H1 (cell line): Measurements from ENCODE around the gene PM20D1. TPM values are rescaled to one million over a fixed set of nuclear protein-coding genes. Genes with fewer than 3 reads are reported as not detected.

Source experiments
- CTCF ChIA-PET: fragments of 300-600 bp; sonication (Branson Sonifier 250); formaldehyde crosslinking; loops from one replicate; lab custom pipeline; 2021; ENCODE audit not compliant: partially characterized antibody; lab: Charles Lee
- POLR2A ChIA-PET: fragments of 300-600 bp; sonication (Branson Sonifier 250); formaldehyde crosslinking; loops from one replicate; lab custom pipeline; 2021; ENCODE audit warnings: inconsistent platforms; ENCODE audit not compliant: partially characterized antibody; lab: Charles Lee
- DNase-seq, 2 experiments: peaks; one replicate each; pipeline versions ENCODE4 v3.0.0 to v3.0.0-alpha.2; 2010 to 2022; ENCODE audit warnings: low spot score in 2 of 2, low read depth in 1 of 2, mixed read lengths in 1 of 2
- FAIRE-seq: peaks from 2 replicates; lab custom pipeline; 2011; peaks lifted over from hg19 to GRCh38; lab: Jason Lieb, UNC
- H2AFZ ChIP-seq: 2 replicates; pipeline ENCODE4 v1.8.1; 2012; ENCODE audit warnings: low read length, inconsistent platforms
- H2AK5ac ChIP-seq: 2 replicates; pipeline ENCODE4 v1.6.1; 2013; ENCODE audit warnings: low read depth, low read length
- H2BK120ac ChIP-seq: replicated peaks from 2 replicates; pipeline ENCODE3; 2013; ENCODE audit warnings: low read depth, low read length, inconsistent platforms
- H2BK12ac ChIP-seq: 2 replicates; pipeline ENCODE4 v1.6.1; 2013; ENCODE audit warnings: low read depth, low read length
- H2BK15ac ChIP-seq: 2 replicates; pipeline ENCODE4 v1.6.1; 2013; ENCODE audit warnings: low read length
- H2BK20ac ChIP-seq: 2 replicates; pipeline ENCODE4 v1.6.1; 2013; ENCODE audit warnings: low read length
- H2BK5ac ChIP-seq: 2 replicates; pipeline ENCODE4 v1.6.1; 2013; ENCODE audit warnings: low read depth, low read length
- H3K14ac ChIP-seq: 2 replicates; pipeline ENCODE4 v1.6.1; 2013; ENCODE audit warnings: inconsistent platforms; ENCODE audit not compliant: insufficient read length
- H3K18ac ChIP-seq: 2 replicates; pipeline ENCODE4 v1.6.1; 2013; ENCODE audit warnings: low read length; ENCODE audit errors: extremely low read depth
- H3K23ac ChIP-seq: 2 replicates; pipeline ENCODE4 v1.6.1; 2013; ENCODE audit warnings: inconsistent platforms; ENCODE audit not compliant: insufficient read length
- H3K23me2 ChIP-seq: 2 replicates; pipeline ENCODE4 v1.6.1; 2013; ENCODE audit warnings: low read depth, low read length
- H3K27ac ChIP-seq: 2 replicates; pipeline ENCODE4 v1.6.1; 2011; ENCODE audit warnings: low read depth, low read length, inconsistent platforms
- H3K27me3 ChIP-seq, 4 experiments: replicated peaks in 1 of 4; 1 replicate in 1 of 4; 2 replicates in 3 of 4; pipeline versions ENCODE4 v1.6.1 to v1.8.1; 2011 to 2013; ENCODE audit warnings: low read length in 3 of 4, mild to moderate bottlenecking in 3 of 4, inconsistent platforms in 2 of 4, mixed read lengths in 2 of 4, moderate library complexity in 1 of 4; ENCODE audit not compliant: control insufficient read depth in 3 of 4, insufficient read depth in 3 of 4; ENCODE audit errors: extremely low read depth in 1 of 4
- H3K36me3 ChIP-seq, 4 experiments: 2 replicates each; pipeline versions ENCODE4 v1.6.1 to v1.8.1; 2011 to 2013; ENCODE audit warnings: mild to moderate bottlenecking in 4 of 4, low read length in 3 of 4, moderate library complexity in 2 of 4, control low read depth in 1 of 4, inconsistent platforms in 1 of 4; ENCODE audit not compliant: insufficient read depth in 4 of 4, control insufficient read depth in 2 of 4
- H3K4ac ChIP-seq: replicated peaks from 2 replicates; pipeline ENCODE3; 2013; ENCODE audit warnings: low read length, low read depth, mixed read lengths, inconsistent platforms; ENCODE audit not compliant: insufficient read length
- H3K4me1 ChIP-seq, 4 experiments: replicated peaks in 1 of 4; 1 replicate in 1 of 4; 2 replicates in 3 of 4; pipeline versions ENCODE4 v1.6.1 to v1.8.1; 2011 to 2013; ENCODE audit warnings: low read length in 3 of 4, inconsistent platforms in 2 of 4, mixed read lengths in 1 of 4; ENCODE audit not compliant: insufficient read depth in 4 of 4, control insufficient read depth in 3 of 4
- H3K4me2 ChIP-seq, 2 experiments: 2 replicates each; pipeline versions ENCODE4 v1.6.1 to v1.8.1; 2011 to 2013; ENCODE audit warnings: low read depth in 2 of 2, low read length in 2 of 2, control low read depth in 1 of 2, inconsistent platforms in 1 of 2, mild to moderate bottlenecking in 1 of 2; ENCODE audit not compliant: insufficient read depth in 1 of 2
- H3K4me3 ChIP-seq, 4 experiments: fragments of 200-600, 300-600 bp in 1 of 4; sonication (generic), shearing (Covaris generic), sonication (Bioruptor Twin) in 1 of 4; 2 replicates each; pipeline versions ENCODE4 v1.5.1 to v1.8.1; 2011 to 2016; ENCODE audit warnings: low read length in 4 of 4, low read depth in 3 of 4, control low read depth in 2 of 4, inconsistent platforms in 2 of 4, mild to moderate bottlenecking in 2 of 4, mixed read lengths in 1 of 4, moderate library complexity in 1 of 4; ENCODE audit not compliant: insufficient read depth in 2 of 4; ENCODE audit errors: extremely low read depth in 1 of 4
- H3K56ac ChIP-seq: replicated peaks from 2 replicates; pipeline ENCODE3; 2013; ENCODE audit warnings: low read depth, mild to moderate bottlenecking, mixed read lengths, low read length, inconsistent platforms; ENCODE audit not compliant: insufficient read length
- H3K79me1 ChIP-seq: 2 replicates; pipeline ENCODE4 v1.6.1; 2013; ENCODE audit warnings: low read depth, low read length, control low read depth
- H3K79me2 ChIP-seq, 2 experiments: 2 replicates each; pipeline versions ENCODE4 v1.6.1 to v1.8.1; 2012 to 2013; ENCODE audit warnings: low read length in 2 of 2, mild to moderate bottlenecking in 2 of 2, inconsistent platforms in 1 of 2; ENCODE audit not compliant: insufficient read depth in 2 of 2, control insufficient read depth in 1 of 2
- H3K9ac ChIP-seq, 4 experiments: replicated peaks in 1 of 4; 1 replicate in 1 of 4; 2 replicates in 3 of 4; pipeline versions ENCODE4 v1.6.1 to v1.8.1; 2011 to 2013; ENCODE audit warnings: low read depth in 3 of 4, low read length in 3 of 4, control low read depth in 2 of 4, mild to moderate bottlenecking in 2 of 4, moderate library complexity in 2 of 4, inconsistent platforms in 1 of 4; ENCODE audit errors: extremely low read depth in 1 of 4
- H3K9me3 ChIP-seq, 2 experiments: 2 replicates each; pipeline versions ENCODE4 v1.6.1 to v1.8.1; 2012 to 2013; ENCODE audit warnings: mild to moderate bottlenecking in 2 of 2, moderate library complexity in 2 of 2, control low read depth in 1 of 2, inconsistent platforms in 1 of 2, low read depth in 1 of 2, low read length in 1 of 2, mixed read lengths in 1 of 2; ENCODE audit not compliant: insufficient read depth in 2 of 2
- H4K20me1 ChIP-seq, 2 experiments: replicated peaks in 1 of 2; 2 replicates each; pipeline versions ENCODE3 to v1.8.1; 2011 to 2013; ENCODE audit warnings: inconsistent platforms in 2 of 2, low read length in 2 of 2, mild to moderate bottlenecking in 1 of 2; ENCODE audit not compliant: insufficient read depth in 2 of 2, control insufficient read depth in 1 of 2
- H4K5ac ChIP-seq: 2 replicates; pipeline ENCODE4 v1.6.1; 2013; ENCODE audit warnings: low read length, low read depth, mixed read lengths, inconsistent platforms; ENCODE audit not compliant: insufficient read length
- H4K8ac ChIP-seq: 2 replicates; pipeline ENCODE4 v1.8.0; 2013; ENCODE audit warnings: mild to moderate bottlenecking, moderate library complexity, low read length, inconsistent platforms; ENCODE audit not compliant: insufficient read depth; ENCODE audit errors: extremely low read depth
- H4K91ac ChIP-seq: replicated peaks from 2 replicates; pipeline ENCODE3; 2013; ENCODE audit warnings: low read length, mixed read lengths, inconsistent platforms; ENCODE audit not compliant: insufficient read length
- CBX5 ChIP-seq: fragments of 300-800, 300-1000 bp; sonication (generic); IDR thresholded peaks from 2 replicates; pipeline ENCODE4 v1.7.1; 2016; ENCODE audit warnings: antibody characterized with exemption, low read length, low read depth
- HDAC6 ChIP-seq: IDR thresholded peaks from one replicate; pipeline ENCODE4 v1.7.1; 2012; ENCODE audit warnings: low read depth, mild to moderate bottlenecking, inconsistent platforms, low read length, moderate library complexity
- JUN ChIP-seq: IDR thresholded peaks from 2 replicates; pipeline ENCODE4 v1.6.1; 2011; ENCODE audit warnings: low read depth, mild to moderate bottlenecking, improper control_type of control experiment, low read length
- KDM5A ChIP-seq: fragments of 200-600 bp; IDR thresholded peaks from 2 replicates; pipeline ENCODE4 v1.7.1; 2012; ENCODE audit warnings: mild to moderate bottlenecking, low read length, inconsistent platforms, mixed read lengths
- NANOG ChIP-seq: IDR thresholded peaks from 2 replicates; pipeline ENCODE4 v1.6.1; 2011; ENCODE audit warnings: low read length, low read depth, mild to moderate bottlenecking, inconsistent platforms; ENCODE audit not compliant: insufficient read depth, poor library complexity, severe bottlenecking
- SIN3A ChIP-seq, 2 experiments: IDR thresholded peaks in 1 of 2; conservative IDR thresholded peaks in 1 of 2; 2 replicates each; pipeline ENCODE4 v1.6.1; 2011 to 2012; ENCODE audit warnings: low read length in 2 of 2, improper control_type of control experiment in 1 of 2, low read depth in 1 of 2, mild to moderate bottlenecking in 1 of 2
- SUZ12 ChIP-seq: fragments of 200-600 bp; sonication (generic); IDR thresholded peaks from 2 replicates; pipeline ENCODE4 v1.6.1; 2012; ENCODE audit warnings: mild to moderate bottlenecking, inconsistent platforms, low read length, moderate library complexity, mixed read lengths
- WGBS, 2 experiments: shearing (Covaris generic) in 1 of 2; methylation state at CpG; one replicate each; pipeline versions ENCODE4 v1.1.6 to v1.1.7; 2013 to 2015; ENCODE audit warnings: low lambda C conversion rate in 2 of 2, mixed read lengths in 2 of 2, inconsistent platforms in 1 of 2, low coverage in 1 of 2, missing lambda C conversion rate in 1 of 2; ENCODE audit not compliant: insufficient replicate concordance in 2 of 2, insufficient coverage in 1 of 2, insufficient read length in 1 of 2; ENCODE audit errors: extremely low coverage in 1 of 2, missing lambda C conversion rate in 1 of 2; 5-methylcytosine and 5-hydroxymethylcytosine counted together
- polyA plus RNA-seq, 7 experiments: library from polyadenylated mRNA; depleted of rRNA in 3 of 7; stranded (reverse) in 5 of 7; unstranded in 2 of 7; fragments of >200 nt in 5 of 7; fragments of 200-250 nt in 2 of 7; gene quantifications; 1 replicate in 5 of 7; 2 replicates in 1 of 7; 4 replicates in 1 of 7; pipeline versions ENCODE4 v1.2.1 to v1.2.3, GENCODE V29; 2011 to 2013; ENCODE audit warnings: missing spikeins in 2 of 7, mixed read lengths in 2 of 7
- total RNA-seq: library from RNA; stranded (reverse); fragmentation: NEBNext Ultra II Directional; extraction: Animal tissue kit (Norgen Biotek cat#: 25700); gene quantifications from 2 replicates; pipeline ENCODE4 v1.2.1, GENCODE V29; 2021
- TF ChIP-seq, protein P1 (sequence below): IDR thresholded peaks from 2 replicates; pipeline ENCODE4 v1.6.1; 2012; ENCODE audit warnings: inconsistent platforms
- TF ChIP-seq, protein P2 (sequence below): IDR thresholded peaks from 2 replicates; pipeline ENCODE4 v1.6.1; 2012; ENCODE audit warnings: inconsistent platforms

PM20D1 gene
- total and polyA plus RNA-seq, 2 of the 8 experiments (the other 6 are each of a cell fraction or from before 2014, with no cell fraction given): 0.05 TPM; not detected in 1

DNA sequence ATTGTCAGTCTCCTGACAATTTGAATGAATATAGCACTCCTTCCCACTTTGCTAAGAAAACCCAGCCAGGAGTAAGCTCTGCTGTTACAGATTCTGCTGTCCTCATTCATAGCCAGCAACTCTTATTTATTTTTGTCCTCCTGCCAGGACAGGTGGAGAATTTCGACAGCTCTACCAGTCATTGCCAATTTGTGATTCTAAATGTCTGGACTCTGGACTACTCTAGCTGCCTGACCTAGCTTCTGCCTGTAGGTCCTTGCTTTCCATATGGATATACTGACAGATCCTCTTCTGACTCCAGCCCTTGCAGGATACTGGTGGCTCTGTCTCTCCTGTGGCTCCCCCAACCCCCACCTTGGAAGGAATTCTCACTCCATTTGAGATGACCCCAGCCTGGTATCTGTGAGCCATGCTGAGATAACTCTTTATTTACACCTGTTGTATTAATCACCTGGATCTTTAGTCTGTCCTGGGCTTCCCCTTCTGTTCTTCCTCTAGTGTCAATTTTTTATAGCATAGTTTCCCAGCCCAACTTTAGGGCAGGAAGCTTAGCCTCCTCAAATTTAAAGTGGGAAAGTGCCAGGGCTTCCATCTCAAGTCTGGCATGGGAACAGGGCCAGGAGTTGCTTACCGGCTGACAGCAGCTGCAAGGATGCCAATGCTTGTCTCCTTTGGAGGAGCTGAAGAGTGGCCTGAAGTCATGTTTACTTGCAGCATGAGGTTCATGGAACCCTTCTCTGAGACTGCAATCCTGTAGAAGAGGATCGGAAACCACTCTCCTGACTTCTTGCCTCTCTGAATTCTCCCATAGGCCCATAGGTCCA is 6.7 kb downstream of the PM20D1 start:
- FAIRE-seq (no peak), DNase-seq (no peak)
- H3K4me2 ChIP-seq: no peak overlapping the region
- H2BK5ac ChIP-seq: no peak overlapping the region
- no peak overlapping the region for H2BK120ac ChIP-seq
- no peak overlapping the region for H3K4ac ChIP-seq
- ChIA-PET CTCF (interaction anchor here (0.6 to 2.3 kb wide), 8 partner anchors 15 to 250 kb away, joined by 3 to 9 read pairs (median 4); no protein-coding TSS in a partner anchor), POLR2A (interaction anchor here (0.9 to 1.6 kb wide), 3 partner anchors 10 to 51 kb away, joined by 3 to 5 read pairs (median 3); no protein-coding TSS in a partner anchor)
- no peak overlapping the region for H4K5ac ChIP-seq
- no peak overlapping the region for H3K9ac ChIP-seq
- no peaks in the 10 kb centered on the region for H3K9me3 ChIP-seq
- H3K18ac ChIP-seq: no peak overlapping the region
- H3K4me3 ChIP-seq: no peak overlapping the region
- no peak overlapping the region for H3K14ac ChIP-seq
- H3K23ac ChIP-seq: no peak overlapping the region
- no peak overlapping the region for H4K8ac ChIP-seq
- no peaks in the 10 kb centered on the region for H3K79me2 ChIP-seq
- 82% methylated on average over 3 of the region's 3 CpGs; no CpG with 5 or more reads in 1 of the 2 experiments for WGBS, 2 experiments
- no peaks in the 10 kb centered on the region for H3K23me2 ChIP-seq
- H4K91ac ChIP-seq: no peak overlapping the region
- H2BK20ac ChIP-seq: no peak overlapping the region
- H3K79me1 ChIP-seq: no peaks in the 10 kb centered on the region
- H3K27me3 ChIP-seq: no peaks in the 10 kb centered on the region
- no peak overlapping the region for H2BK12ac ChIP-seq
- no peak overlapping the region for H3K27ac ChIP-seq
- no peak overlapping the region for H3K56ac ChIP-seq
- H4K20me1 ChIP-seq: no peaks in the 10 kb centered on the region
- no peaks in the 10 kb centered on the region for H3K36me3 ChIP-seq
- TF ChIP-seq HDAC6: no peak
- TF ChIP-seq NANOG: no peak
- TF ChIP-seq SUZ12: no peak
- TF ChIP-seq JUN: no peak
- TF ChIP-seq CBX5: no peak
- TF ChIP-seq, protein P1, sequence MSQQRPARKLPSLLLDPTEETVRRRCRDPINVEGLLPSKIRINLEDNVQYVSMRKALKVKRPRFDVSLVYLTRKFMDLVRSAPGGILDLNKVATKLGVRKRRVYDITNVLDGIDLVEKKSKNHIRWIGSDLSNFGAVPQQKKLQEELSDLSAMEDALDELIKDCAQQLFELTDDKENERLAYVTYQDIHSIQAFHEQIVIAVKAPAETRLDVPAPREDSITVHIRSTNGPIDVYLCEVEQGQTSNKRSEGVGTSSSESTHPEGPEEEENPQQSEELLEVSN: no peak
- TF ChIP-seq SIN3A (conservative IDR thresholded peaks at IDR 0.05 in 1 of 2, IDR thresholded peaks at IDR 0.05 in 1 of 2; ENCODE audit: low read depth in 1 of 2, low read length in 2 of 2): no peak
- TF ChIP-seq, protein P2, sequence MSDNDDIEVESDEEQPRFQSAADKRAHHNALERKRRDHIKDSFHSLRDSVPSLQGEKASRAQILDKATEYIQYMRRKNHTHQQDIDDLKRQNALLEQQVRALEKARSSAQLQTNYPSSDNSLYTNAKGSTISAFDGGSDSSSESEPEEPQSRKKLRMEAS: no peak
- no peak for TF ChIP-seq KDM5A
- no peak overlapping the region for H2AK5ac ChIP-seq
- H2AFZ ChIP-seq: no peak overlapping the region
- H2BK15ac ChIP-seq: no peak overlapping the region
- no peaks in the 10 kb centered on the region for H3K4me1 ChIP-seq
